HL-60 (cell line): ENCODE data around the gene DNAJC5G.
"Not testable (repeated sequence)": the region's sequence is repeated elsewhere in the genome, so short reads cannot be mapped to it uniquely, and the experiment has no call there.

ENCODE experiments used
- GABPA ChIP-seq: IDR thresholded peaks from 2 replicates; pipeline ENCODE4 v1.6.1; 2012; ENCODE audit warnings: low read depth
- POLR2AphosphoS5 ChIP-seq: IDR thresholded peaks from 2 replicates; pipeline ENCODE4 v1.6.1; 2012; ENCODE audit warnings: low read depth
- SPI1 ChIP-seq: IDR thresholded peaks from 2 replicates; pipeline ENCODE4 v1.6.1; 2012; ENCODE audit warnings: low read depth, mild to moderate bottlenecking, borderline replicate concordance
- TF ChIP-seq, protein P1 (sequence below): IDR thresholded peaks from one replicate; pipeline ENCODE4 v1.5.1; 2011; ENCODE audit warnings: low read length, control low read depth, inconsistent platforms; ENCODE audit not compliant: insufficient read depth
- TF ChIP-seq, protein P2 (sequence below): IDR thresholded peaks from 2 replicates; pipeline ENCODE4 v1.6.1; 2012; ENCODE audit warnings: low read depth; ENCODE audit not compliant: insufficient replicate concordance

DNA sequence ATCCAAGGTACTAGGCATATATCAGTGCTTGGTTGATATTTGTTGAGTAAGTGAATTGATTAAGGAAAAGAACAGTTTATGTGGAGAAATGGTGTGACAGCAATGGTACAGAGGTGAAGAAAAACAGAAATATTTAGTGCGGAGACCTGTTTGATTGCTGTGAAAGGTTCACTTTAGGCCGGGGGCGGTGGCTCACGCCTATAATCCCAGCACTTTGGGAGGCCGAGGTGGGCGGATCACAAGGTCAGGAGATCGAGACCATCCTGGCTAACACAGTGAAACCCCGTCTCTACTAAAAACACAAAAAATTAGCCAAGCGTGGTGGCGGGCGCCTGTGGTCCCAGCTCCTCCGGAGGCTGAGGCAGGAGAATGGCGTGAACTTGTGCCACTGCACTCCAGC is 6.9 kb upstream of the DNAJC5G start:
- TF ChIP-seq, protein P1, sequence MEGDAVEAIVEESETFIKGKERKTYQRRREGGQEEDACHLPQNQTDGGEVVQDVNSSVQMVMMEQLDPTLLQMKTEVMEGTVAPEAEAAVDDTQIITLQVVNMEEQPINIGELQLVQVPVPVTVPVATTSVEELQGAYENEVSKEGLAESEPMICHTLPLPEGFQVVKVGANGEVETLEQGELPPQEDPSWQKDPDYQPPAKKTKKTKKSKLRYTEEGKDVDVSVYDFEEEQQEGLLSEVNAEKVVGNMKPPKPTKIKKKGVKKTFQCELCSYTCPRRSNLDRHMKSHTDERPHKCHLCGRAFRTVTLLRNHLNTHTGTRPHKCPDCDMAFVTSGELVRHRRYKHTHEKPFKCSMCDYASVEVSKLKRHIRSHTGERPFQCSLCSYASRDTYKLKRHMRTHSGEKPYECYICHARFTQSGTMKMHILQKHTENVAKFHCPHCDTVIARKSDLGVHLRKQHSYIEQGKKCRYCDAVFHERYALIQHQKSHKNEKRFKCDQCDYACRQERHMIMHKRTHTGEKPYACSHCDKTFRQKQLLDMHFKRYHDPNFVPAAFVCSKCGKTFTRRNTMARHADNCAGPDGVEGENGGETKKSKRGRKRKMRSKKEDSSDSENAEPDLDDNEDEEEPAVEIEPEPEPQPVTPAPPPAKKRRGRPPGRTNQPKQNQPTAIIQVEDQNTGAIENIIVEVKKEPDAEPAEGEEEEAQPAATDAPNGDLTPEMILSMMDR, result not testable (repeated sequence)
- TF ChIP-seq, protein P2, sequence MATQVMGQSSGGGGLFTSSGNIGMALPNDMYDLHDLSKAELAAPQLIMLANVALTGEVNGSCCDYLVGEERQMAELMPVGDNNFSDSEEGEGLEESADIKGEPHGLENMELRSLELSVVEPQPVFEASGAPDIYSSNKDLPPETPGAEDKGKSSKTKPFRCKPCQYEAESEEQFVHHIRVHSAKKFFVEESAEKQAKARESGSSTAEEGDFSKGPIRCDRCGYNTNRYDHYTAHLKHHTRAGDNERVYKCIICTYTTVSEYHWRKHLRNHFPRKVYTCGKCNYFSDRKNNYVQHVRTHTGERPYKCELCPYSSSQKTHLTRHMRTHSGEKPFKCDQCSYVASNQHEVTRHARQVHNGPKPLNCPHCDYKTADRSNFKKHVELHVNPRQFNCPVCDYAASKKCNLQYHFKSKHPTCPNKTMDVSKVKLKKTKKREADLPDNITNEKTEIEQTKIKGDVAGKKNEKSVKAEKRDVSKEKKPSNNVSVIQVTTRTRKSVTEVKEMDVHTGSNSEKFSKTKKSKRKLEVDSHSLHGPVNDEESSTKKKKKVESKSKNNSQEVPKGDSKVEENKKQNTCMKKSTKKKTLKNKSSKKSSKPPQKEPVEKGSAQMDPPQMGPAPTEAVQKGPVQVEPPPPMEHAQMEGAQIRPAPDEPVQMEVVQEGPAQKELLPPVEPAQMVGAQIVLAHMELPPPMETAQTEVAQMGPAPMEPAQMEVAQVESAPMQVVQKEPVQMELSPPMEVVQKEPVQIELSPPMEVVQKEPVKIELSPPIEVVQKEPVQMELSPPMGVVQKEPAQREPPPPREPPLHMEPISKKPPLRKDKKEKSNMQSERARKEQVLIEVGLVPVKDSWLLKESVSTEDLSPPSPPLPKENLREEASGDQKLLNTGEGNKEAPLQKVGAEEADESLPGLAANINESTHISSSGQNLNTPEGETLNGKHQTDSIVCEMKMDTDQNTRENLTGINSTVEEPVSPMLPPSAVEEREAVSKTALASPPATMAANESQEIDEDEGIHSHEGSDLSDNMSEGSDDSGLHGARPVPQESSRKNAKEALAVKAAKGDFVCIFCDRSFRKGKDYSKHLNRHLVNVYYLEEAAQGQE, result not testable (repeated sequence)
- TF ChIP-seq GABPA, POLR2AphosphoS5, SPI1: not testable (repeated sequence)
